Measurements from ENCODE around the gene EFHC2. TPM values are rescaled to one million over a fixed set of nuclear protein-coding genes. Genes with fewer than 3 reads are reported as not detected.

The EFHC2 gene
- total RNA-seq, 1 donor from 2014 or later: not detected

GRCh38 chrX:44314259-44314734 is 29.2 kb downstream of the EFHC2 start:
- peaks cover 9% of the 10 kb centered on the region for H3K4me1 Mint-ChIP-seq
- ChIA-PET POLR2A (no interaction called here), CTCF (no interaction called here)
- DNase-seq (peak; percentile 13), ATAC-seq (ENCODE audit: low read depth) (peak; percentile 45)
- no peaks in the 10 kb centered on the region for H3K9me3 Mint-ChIP-seq
- H3K27ac Mint-ChIP-seq: no peak overlapping the region
- no peak overlapping the region for H3K4me3 Mint-ChIP-seq
- H3K27me3 Mint-ChIP-seq: no peaks in the 10 kb centered on the region
- H3K36me3 Mint-ChIP-seq (ENCODE audit: low read depth): no peaks in the 10 kb centered on the region
- no peak for TF ChIP-seq CTCF (IDR thresholded peaks at IDR 0.05)
- intact Hi-C loops (cut with micrococcal nuclease): no loop called here

- H3K4me1 Mint-ChIP-seq: peaks cover 9% of the 10 kb centered on the region
- CTCF ChIA-PET: no interaction called here
Observed at GRCh38 chrX:44312421-44312820, 31.1 kb downstream of the EFHC2 start.

GRCh38 chrX:44310227-44310626 is 33.2 kb downstream of the EFHC2 start:
- Mint-ChIP-seq H3K9me3 (no peaks in the 10 kb centered on the region), H3K27me3 (no peaks in the 10 kb centered on the region), H3K4me1 (peaks cover 9% of the 10 kb centered on the region), H3K4me3 (no peak overlapping the region), H3K27ac (no peak overlapping the region), H3K36me3 (ENCODE audit: low read depth) (no peaks in the 10 kb centered on the region)
- POLR2A ChIA-PET: no interaction called here
- intact Hi-C loops (cut with micrococcal nuclease): no loop called here
- no peak for TF ChIP-seq CTCF (IDR thresholded peaks at IDR 0.05)
- no peak for DNase-seq
- CTCF ChIA-PET: no interaction called here
- no peak for ATAC-seq (ENCODE audit: low read depth)

More at GRCh38 chrX:44312421-44312820, 31.1 kb downstream of the EFHC2 start:
- no peak overlapping the region for H3K4me3 Mint-ChIP-seq
- no peaks in the 10 kb centered on the region for H3K36me3 Mint-ChIP-seq (ENCODE audit: low read depth)
- POLR2A ChIA-PET: no interaction called here
- H3K27me3 Mint-ChIP-seq: no peaks in the 10 kb centered on the region
- ATAC-seq (ENCODE audit: low read depth) (no peak), DNase-seq (no peak)
- intact Hi-C loops (cut with micrococcal nuclease): no loop called here
- H3K27ac Mint-ChIP-seq: no peak overlapping the region
- H3K9me3 Mint-ChIP-seq: no peaks in the 10 kb centered on the region
- no peak for TF ChIP-seq CTCF (IDR thresholded peaks at IDR 0.05)

GRCh38 chrX:44308869-44309268 is 34.6 kb downstream of the EFHC2 start:
- Mint-ChIP-seq H3K9me3 (no peaks in the 10 kb centered on the region), H3K4me1 (peaks cover under 1% of the 10 kb centered on the region), H3K36me3 (ENCODE audit: low read depth) (no peaks in the 10 kb centered on the region), H3K27ac (no peak overlapping the region), H3K4me3 (no peak overlapping the region), H3K27me3 (no peaks in the 10 kb centered on the region)
- intact Hi-C loops (cut with micrococcal nuclease): no loop called here
- DNase-seq (no peak), ATAC-seq (ENCODE audit: low read depth) (no peak)
- ChIA-PET CTCF (no interaction called here), POLR2A (no interaction called here)
- no peak for TF ChIP-seq CTCF (IDR thresholded peaks at IDR 0.05)

- TF ChIP-seq CTCF (IDR thresholded peaks at IDR 0.05): no peak
- Mint-ChIP-seq H3K27me3 (no peaks in the 10 kb centered on the region), H3K9me3 (no peaks in the 10 kb centered on the region), H3K36me3 (ENCODE audit: low read depth) (no peaks in the 10 kb centered on the region), H3K4me1 (no peaks in the 10 kb centered on the region), H3K27ac (no peak overlapping the region), H3K4me3 (no peak overlapping the region)
- CTCF ChIA-PET: no interaction called here
- intact Hi-C loops (cut with micrococcal nuclease): no loop called here
- DNase-seq: no peak
- POLR2A ChIA-PET: no interaction called here
- ATAC-seq (ENCODE audit: low read depth): no peak
Observed at GRCh38 chrX:44306356-44306755, 37.1 kb downstream of the EFHC2 start.
